Left cardiac atrium (tissue), 4 donors: ENCODE data around the gene GALNT5. TPM values are rescaled to one million over a fixed set of nuclear protein-coding genes. Genes with fewer than 3 reads are reported as not detected.
"Not testable (repeated sequence)": the region's sequence is repeated elsewhere in the genome, so short reads cannot be mapped to it uniquely, and the experiment has no call there.

Source experiments
- ATAC-seq, 2 donors: fragments of 200-7000 bp; cut with Tn5 transposase; one replicate each; pipeline ENCODE4 v1.9.1; 2020; ENCODE audit warnings: mild to moderate bottlenecking in 2 of 2, moderate library complexity in 2 of 2
- DNase-seq: peaks from one replicate; pipeline ENCODE4 v3.0.0-alpha.2; 2020
- intact Hi-C, 2 donors: fragments of 100-400 bp; cut with DNase I; formaldehyde crosslinking; loops; one replicate each; pipeline versions ENCODE4 v1.14.1 to v1.15.1; 2022 to 2023
- total RNA-seq, 2 donors: library from RNA; stranded (reverse); fragmentation: NEBNext Ultra II Directional; extraction: Animal tissue kit (Norgen Biotek cat#: 25700); gene quantifications; one replicate each; pipeline ENCODE4 v1.2.1, GENCODE V29; 2021
- donor health status: DM: no; HTN: yes; CAD: no.
- donor health status: DM: no; HTN: yes; CAD: no; lungs with severe emphysema.
- donor health status: DM: yes; HTN: yes; CAD: no.
- donor health status: Dilated cardiomyopathy.

GALNT5 gene
- total RNA-seq, 2 donors from 2014 or later: 0.39 to 0.59 TPM

DNA sequence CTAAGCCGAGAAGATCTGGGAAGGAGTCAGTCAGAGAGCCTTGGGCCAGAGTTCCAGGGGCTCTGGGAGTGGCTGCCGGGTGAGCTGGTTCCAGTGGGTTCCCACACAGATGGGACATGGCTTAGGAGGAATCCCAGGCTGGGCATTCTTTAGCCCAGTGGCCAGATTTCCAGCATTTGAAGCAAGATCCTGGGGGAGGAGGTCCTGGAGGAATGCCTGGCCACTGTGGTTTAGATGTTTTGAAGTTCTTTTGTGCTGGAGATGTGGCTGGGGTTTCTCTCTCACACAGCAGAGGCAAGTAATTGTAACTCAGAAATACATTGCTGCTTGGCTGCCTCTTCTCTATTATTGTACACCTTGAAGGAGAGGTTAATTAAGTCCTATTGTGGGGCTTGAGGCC is 83.9 kb downstream of the GALNT5 start:
- DNase-seq, intact Hi-C loops: not testable (repeated sequence)

DNA sequence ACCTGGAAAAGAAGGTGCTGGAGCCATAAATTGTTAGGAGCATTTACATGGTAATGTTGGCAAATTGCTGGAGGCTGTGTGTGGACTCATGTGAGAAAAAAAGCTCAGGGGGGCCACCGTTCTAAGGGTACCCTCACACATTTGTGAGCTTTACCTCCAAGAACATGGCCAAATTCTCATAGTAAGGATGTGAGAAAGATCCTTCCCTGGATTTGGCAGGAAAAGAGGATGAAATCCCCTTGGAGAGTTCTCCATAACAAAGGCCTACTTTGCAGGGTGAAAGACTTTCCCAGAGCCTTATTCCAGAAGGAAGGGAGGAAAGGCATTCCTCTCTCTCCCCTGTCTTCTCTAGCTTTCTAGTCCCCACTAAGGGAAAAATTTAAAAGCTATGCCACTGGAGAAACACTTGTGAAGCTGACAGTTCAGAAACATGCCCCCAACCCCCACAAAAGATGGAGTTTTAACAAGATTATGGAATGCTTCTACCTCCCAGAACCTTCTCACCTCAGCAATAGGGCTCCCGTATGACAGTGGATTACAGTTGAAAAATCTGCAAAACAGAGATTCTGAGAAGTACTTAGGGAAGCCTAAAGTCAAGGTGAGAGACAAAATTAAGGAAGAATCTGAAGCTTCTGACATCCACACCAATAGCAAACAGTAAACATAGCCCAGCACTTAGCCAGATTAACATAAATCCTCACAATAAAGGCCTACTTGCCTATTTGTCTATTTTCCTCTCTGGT is 88.3 kb downstream of the GALNT5 start:
- no peak for DNase-seq
- intact Hi-C loops: no loop called here
- ATAC-seq: no peak

More for the DNA sequence above, 83.9 kb downstream of the GALNT5 start:
- ATAC-seq: not testable (repeated sequence)

DNA sequence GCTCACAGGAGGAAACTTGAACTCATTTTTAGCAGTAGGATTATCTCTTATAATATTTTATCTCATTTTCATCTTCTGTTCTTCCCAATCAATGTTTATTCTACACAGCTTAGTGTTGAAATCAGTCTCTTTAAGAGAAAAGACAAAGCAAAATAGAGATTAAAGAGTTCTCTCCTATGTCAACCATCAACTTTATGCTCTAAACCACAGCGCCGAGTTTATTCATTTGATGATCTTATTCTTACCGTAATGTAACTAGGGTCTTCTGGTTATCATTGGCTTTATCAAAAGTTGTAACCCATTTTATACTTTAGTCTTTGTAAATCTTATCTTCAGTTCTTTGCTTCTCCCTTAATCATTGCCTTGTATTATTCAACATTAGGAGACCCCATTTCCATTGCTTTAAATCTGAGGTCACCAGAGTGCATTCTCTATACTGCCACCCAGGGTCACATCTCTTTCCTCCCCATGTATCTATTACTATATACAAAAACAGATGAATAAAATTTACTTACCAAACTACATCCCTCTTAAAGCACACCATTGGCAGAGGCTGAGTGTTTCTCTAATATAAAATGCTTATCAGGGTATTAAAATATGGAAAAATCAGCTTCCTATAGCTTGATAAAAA is 90.9 kb downstream of the GALNT5 start:
- intact Hi-C loops: no loop called here
- DNase-seq (no peak), ATAC-seq (no peak)

DNA sequence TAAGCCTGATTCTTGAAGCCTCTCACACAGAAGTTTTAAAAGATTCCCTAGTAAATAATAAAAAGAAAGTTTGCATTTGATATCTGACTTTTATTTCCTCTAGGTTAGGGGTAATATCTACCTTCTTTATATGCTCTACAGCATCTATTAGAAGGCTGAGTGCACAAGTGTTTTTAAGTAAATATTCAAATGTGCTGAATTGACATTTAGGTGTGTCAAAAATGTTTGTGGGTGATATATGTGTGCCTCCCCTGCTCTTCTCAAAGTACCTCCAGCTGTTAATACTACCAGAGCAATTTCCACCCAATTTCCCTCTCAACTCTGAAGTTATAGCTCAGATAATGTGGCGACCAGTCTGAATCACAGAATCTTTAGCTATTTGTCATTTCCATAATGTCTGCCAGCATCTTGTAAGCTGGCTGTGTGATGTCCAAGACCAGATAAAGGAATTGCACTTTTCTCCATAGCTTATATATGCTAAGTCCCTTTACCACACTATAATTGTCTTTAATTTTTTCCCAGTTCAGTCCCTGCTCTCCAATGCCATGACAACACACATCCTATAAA is 92.5 kb downstream of the GALNT5 start:
- ATAC-seq: no peak
- no peak for DNase-seq
- intact Hi-C loops: no loop called here

DNA sequence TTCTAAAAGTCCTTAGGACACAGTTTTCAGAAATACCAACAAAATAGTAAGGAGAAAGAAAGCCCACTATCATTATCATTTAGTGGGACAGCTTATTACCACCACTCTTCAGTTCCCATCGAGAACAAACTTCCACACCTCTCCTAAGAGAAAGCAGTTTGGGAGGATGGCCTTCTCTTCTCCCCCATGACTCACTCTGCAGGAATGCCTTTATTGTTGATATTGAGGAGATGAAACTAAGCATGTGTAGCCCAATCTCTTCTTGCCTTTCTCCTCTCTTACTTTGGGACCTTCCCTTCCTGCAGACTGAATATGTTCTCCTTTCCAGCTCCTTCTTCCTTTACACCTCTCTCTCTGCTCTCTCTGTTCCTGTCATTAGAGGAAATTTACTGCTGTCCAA is 98.1 kb downstream of the GALNT5 start:
- intact Hi-C loops: no loop called here
- ATAC-seq (no peak), DNase-seq (no peak)

DNA sequence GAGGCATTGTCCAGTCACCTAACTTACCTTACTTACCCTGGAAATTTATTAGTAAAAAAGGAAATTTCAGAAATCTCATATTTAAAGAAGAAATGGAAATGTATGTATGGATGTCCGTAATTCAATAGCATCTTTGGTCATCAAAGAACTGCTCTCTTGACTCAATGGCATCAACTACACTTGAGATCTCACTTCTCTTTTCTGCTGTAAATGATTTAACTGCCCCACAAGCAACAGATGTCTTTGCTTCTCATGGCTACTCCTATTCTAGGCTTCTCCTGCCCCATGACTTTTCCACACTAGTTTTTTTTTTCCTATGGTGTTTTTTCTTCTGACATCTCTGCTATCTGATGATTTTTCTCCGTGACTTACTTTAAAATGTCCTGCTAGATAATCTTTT is 102.1 kb downstream of the GALNT5 start:
- DNase-seq (no peak), ATAC-seq (no peak)
- intact Hi-C loops: no loop called here

DNA sequence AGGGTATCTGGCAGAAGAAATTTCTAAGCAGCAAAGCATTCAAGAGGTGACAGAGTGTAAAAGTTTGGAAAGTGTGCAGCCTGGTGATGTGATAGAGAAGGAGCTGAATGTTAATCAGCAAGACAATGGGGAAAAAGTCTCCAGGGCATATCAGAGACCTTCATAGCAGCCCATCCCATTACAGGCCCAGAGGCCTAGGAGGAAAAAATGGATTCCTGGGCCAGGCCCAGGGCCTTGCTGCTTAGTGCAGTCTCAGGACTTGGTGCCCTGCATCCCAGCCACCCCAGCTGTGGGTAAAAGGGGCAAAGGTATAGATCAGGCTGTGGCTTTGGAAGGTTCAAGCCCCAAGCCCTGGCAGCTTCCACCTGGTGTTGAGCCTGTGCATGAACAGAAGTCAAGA is 104.0 kb downstream of the GALNT5 start:
- ATAC-seq (no peak), DNase-seq (no peak)
- intact Hi-C loops: no loop called here

DNA sequence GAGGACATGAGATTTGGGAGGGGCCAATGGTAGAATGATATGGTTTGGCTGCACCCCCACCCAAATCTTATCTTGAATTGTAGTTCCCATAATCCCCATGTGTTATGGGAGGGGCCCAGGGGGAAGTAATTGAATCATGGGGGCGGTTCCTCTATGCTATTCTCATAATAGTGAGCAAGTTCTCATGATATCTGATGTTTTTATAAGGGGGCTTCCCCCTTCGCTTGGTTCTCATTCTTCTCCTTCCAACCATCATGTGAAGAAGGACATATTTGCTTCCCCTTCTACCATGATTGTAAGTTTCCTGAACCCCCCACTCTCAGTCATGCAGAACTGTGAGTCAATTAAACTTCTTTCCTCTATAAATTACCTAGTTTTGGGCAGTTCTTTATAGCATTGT is 105.1 kb downstream of the GALNT5 start:
- intact Hi-C loops: no loop called here
- ATAC-seq (no peak), DNase-seq (no peak)

DNA sequence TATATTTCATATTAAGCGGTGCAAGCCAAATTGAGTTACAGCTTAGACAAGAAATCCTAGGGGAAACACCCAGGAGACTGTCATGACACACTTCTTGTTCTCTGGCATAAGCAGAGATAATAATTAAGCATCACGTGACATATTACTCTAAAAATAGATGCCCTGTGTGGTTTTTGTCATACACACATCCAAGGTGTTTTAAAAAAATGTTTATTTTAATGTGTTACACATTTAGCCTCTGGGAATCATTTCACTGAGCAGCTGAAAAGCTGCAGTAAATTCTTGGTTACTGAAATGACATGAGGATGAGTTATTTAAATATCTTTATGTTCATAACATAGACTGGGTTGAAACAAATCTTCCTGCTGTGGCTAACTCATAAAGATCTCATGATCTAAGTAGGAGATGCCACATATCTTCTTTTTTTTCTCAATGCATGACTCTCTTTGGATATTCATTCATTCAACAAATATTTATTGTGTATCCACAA is 106.2 kb downstream of the GALNT5 start:
- peak; percentile 49 to 82 for ATAC-seq
- no peak for DNase-seq
- intact Hi-C loops: no loop called here

Other genes with a start within 250 kb of the GALNT5 start
- under 1 TPM in 1 of 2 donors, not detected in 1; 0.37 TPM for gene ERMN, start 68.1 kb downstream of the GALNT5 start, total RNA-seq
- 1 to 10 TPM; 4.9 to 5.1 TPM for gene CYTIP, start 186.4 kb downstream of the GALNT5 start, total RNA-seq